Activated CD8-positive, alpha-beta memory T cell treated with anti-CD3 and anti-CD28 coated beads for 36 hours (primary cell): ENCODE data around the gene HEATR5A. TPM values are rescaled to one million over a fixed set of nuclear protein-coding genes. Genes with fewer than 3 reads are reported as not detected.
"Not testable (repeated sequence)": the region's sequence is repeated elsewhere in the genome, so short reads cannot be mapped to it uniquely, and the experiment has no call there.

Experiments used
- CTCF ChIA-PET: fragments of 350-600 bp; sonication (Branson Sonifier 250); formaldehyde crosslinking; loops from one replicate; lab custom pipeline; 2021; ENCODE audit warnings: antibody characterized with exemption; lab: Charles Lee
- POLR2A ChIA-PET: fragments of 350-600 bp; sonication (Branson Sonifier 250); formaldehyde crosslinking; loops from one replicate; lab custom pipeline; 2021; ENCODE audit warnings: antibody characterized with exemption; lab: Charles Lee
- total RNA-seq, 2 experiments: library from RNA; stranded (reverse); gene quantifications; one replicate each; pipeline ENCODE4 v1.2.3, GENCODE V29; 2021

HEATR5A gene
- total RNA-seq, 2 experiments from 2014 or later: 17.1 to 18.2 TPM

GRCh38 chr14:31401369-31401932, 18.9 kb downstream of the HEATR5A start:
- POLR2A ChIA-PET: no interaction called here
- CTCF ChIA-PET: interaction anchor here (1.0 kb wide), 1 partner anchor 20 kb away, joined by 3 read pairs; no protein-coding TSS in a partner anchor

DNA sequence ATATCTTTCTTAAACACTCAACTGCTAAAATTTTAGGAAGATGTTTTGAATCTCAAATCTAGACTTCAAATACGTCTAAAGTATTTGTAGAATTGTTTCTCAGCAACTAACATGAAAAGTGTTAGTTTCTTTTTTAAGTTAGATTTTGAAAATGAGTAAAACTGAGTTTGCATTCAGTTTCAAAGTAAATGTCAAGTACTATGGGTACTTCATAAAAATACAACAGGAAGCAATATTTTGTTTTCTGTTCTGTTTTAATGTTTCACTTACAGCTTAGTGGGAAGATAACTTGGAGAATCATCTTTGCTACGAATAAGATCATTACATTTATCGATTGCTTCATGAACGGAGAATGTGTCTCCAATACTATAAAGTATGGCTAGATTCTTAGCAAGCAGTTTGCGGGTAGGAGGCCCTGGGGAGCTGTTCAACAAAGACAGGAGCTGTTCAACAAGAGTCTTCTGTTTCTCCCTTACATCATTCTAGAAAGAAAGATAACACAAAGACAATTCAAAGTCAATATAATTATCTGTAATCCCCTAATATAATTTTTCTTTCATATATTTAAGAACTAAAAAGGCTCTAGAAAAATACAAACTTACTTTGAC, 20.2 kb downstream of the HEATR5A start:
- ChIA-PET POLR2A (interaction anchor here (1.2 kb wide), 1 partner anchor 21 kb away, joined by 6 read pairs; the partner anchor contains the start of gene HEATR5A), CTCF (interaction anchor here (0.6 kb wide), 1 partner anchor 23 kb away, joined by 5 read pairs; no protein-coding TSS in a partner anchor)

GRCh38 chr14:31395572-31396205, 24.7 kb downstream of the HEATR5A start:
- POLR2A ChIA-PET: no interaction called here
- CTCF ChIA-PET: no interaction called here

DNA sequence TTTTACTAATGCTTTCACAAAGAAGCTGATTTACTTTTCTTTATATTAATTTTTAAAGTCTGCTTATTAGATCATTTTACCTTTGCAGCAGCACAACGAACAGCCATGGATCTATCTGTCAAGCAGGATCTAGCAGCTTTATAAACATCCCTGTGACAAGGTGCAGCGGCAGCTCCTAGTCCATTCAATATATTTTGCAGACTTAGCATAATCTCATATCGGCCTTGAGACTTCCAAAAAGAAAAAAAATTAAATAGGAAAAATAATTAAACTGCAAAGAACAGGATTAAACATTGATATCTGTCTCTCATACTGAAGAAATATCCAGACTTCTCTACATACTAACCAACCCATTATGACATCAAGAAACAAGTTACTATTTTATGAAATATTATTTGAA, 25.2 kb downstream of the HEATR5A start:
- CTCF ChIA-PET: no interaction called here

DNA sequence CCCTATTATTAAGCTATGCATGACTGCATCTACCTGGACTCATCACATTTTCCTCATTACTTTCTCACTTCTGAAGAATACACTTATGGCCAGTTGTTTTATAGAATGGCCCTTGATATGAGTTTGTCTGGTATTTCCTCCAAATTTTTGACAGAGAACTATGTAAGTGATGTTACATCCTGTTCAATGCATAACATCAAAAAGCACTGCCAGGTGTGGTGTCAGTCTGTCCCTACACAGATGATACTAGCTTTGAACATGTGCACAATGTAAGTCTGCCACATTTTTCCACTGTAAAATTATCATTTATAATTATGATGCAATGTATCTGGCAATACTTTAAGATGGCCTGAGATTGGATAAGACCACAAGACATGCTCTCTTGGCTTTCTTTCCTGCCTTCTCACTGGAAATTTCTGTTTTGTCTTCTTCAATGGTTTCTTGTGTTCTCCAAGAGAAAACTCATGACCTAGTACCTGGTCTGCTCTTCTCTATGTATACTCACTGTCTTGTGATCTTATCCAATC, 28.3 kb downstream of the HEATR5A start:
- CTCF ChIA-PET: no interaction called here
- POLR2A ChIA-PET: no interaction called here

More for the DNA sequence above, 25.2 kb downstream of the HEATR5A start:
- POLR2A ChIA-PET: no interaction called here

GRCh38 chr14:31391473-31391872, 28.9 kb downstream of the HEATR5A start:
- CTCF ChIA-PET: no interaction called here
- POLR2A ChIA-PET: no interaction called here

- POLR2A ChIA-PET: no interaction called here
- CTCF ChIA-PET: no interaction called here
Observed at GRCh38 chr14:31389946-31390345, 30.4 kb downstream of the HEATR5A start.

DNA sequence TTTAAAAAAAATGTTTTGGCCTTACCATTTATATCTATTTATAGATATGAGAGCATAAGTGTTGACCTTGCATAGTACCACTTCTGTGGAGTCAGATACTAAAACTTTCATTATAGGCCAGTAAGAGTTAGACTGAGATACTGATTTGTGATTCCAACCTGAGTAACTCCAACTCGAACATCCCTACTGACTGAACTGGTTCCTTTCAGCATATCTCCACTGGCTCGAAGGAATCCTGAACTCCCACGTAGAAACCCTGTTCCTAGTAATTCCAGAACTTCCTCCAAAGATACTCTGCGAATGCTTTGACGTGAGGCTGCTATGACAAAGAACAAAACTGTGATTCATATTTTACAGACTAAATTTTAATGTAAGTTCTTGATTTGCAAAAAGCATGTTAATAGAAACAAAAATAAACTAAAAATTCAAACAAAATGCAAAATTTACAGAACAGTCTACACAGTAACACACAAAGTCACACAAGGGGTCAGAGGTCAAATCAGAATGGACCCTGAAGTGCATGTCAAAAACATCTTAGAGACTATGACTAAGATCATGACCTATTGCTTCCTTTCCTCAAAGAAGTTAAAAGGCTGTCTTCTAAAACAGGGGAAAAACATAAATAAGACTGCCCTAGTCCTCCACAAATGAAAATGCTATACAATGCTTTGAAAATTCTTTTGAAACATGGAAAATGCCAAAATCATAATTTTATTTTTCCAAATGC, 31.5 kb downstream of the HEATR5A start:
- POLR2A ChIA-PET: interaction anchor here (1.0 kb wide), 1 partner anchor 32 kb away, joined by 3 read pairs; no protein-coding TSS in a partner anchor
- CTCF ChIA-PET: no interaction called here

DNA sequence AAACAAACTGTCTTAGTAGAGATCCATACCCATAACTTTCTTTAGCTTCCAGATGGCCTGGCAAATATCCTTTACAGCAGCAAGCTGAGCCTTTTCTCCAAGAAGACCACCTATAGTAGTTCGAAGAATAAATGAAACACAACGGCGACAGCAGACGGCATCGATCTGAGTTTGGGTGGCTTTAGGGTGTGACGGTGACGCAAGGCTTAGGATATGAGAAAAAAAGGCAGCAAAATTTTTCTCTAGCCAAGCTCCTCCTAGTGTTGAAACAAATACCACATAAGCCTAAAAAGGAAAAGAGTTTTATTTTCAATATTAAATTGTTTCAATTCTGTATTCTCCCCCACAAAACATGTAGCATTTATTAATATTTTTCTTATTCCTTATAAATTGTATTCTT, 33.3 kb downstream of the HEATR5A start:
- ChIA-PET CTCF (interaction anchor here (1.0 kb wide), 1 partner anchor 39 kb away, joined by 4 read pairs; no protein-coding TSS in a partner anchor), POLR2A (no interaction called here)

GRCh38 chr14:31386271-31386670, 34.1 kb downstream of the HEATR5A start:
- ChIA-PET CTCF (no interaction called here), POLR2A (no interaction called here)

DNA sequence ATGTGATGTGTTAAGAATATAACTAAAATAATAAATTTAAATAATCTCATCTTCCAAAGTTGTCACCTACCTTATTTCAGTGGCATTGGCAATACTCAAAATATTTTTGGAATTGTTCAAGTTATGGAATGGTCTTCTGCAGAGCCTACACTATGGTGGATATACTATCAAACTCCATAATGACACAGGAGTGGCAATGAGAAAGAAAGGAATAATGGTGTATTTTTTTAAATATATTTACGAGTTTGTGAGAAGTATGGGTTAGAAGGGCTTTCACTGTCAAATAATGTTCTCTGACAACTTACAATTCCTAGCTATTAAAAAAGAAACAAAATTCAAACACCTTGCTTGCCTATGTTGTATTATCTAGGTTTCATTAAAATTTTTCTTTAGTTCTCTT, 38.1 kb downstream of the HEATR5A start:
- CTCF ChIA-PET: no interaction called here
- POLR2A ChIA-PET: no interaction called here

GRCh38 chr14:31380106-31380505, 40.2 kb downstream of the HEATR5A start:
- CTCF ChIA-PET: interaction anchor here (0.6 kb wide), 1 partner anchor 149 kb away, joined by 4 read pairs; no protein-coding TSS in a partner anchor

DNA sequence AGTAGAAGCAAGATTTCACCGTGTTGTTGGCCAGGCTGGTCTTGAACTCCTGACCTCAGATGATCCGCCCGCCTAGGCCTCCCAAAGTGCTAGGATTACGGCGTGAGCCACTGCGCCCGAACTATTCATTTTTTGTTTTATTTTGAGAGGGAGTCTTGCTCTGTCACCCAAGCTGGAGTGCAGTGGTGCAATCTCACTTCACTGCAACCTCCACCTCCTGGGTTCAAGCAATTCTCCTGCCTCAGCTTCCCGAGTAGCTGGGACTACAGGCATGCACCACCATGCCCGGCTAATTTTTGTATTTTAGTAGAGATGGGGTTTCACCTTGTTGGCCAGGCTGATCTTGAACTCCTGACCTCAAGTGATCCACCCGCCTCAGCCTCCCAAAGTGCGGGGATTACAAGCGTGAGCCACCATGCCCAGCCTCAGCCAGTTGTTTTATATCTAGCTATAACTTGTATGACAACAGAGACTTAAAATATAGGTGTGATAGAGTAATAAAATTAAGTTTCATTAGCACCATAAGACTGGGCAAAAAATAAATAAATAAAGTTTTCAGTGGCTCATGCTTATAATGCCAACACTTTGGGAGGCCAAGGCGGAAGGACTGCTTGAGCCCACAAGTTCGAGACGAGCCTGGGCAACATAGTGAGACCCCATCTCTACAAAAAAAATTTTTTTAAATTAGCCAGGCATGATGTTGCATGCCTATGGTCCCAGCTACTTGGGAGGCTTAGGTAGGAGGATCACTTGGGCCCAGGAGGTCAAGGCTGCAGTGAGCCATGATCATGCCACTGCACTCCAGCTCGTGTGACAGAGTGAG, 41.0 kb downstream of the HEATR5A start:
- POLR2A ChIA-PET: not testable (repeated sequence)
- CTCF ChIA-PET: interaction anchor here (0.5 to 0.6 kb wide), 2 partner anchors 20 to 148 kb away, joined by 3 to 4 read pairs; no protein-coding TSS in a partner anchor

More at GRCh38 chr14:31380106-31380505, 40.2 kb downstream of the HEATR5A start:
- POLR2A ChIA-PET: no interaction called here

- ChIA-PET POLR2A (no interaction called here), CTCF (interaction anchor here (0.6 kb wide), 1 partner anchor 163 kb away, joined by 3 read pairs; no protein-coding TSS in a partner anchor)
Observed at GRCh38 chr14:31377433-31377832, 42.9 kb downstream of the HEATR5A start.

DNA sequence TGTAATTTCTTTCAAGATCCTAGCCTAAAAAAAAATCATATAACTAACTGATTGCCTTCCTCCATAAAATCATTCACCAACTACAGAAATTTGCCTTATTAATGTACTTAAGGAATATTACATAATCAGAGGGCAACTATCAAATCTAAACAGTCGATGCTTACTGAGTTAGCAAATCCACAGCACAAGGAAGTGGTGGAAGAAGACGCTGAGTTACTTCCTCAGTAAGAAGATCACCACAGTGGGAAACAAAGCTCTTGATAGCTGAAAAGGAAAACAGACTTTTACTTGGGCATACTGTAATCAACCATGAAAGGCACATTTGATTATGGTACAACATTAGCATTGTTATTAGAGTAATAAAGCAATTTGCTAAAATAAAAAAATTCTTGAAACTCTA, 48.7 kb downstream of the HEATR5A start:
- ChIA-PET CTCF (no interaction called here), POLR2A (no interaction called here)

DNA sequence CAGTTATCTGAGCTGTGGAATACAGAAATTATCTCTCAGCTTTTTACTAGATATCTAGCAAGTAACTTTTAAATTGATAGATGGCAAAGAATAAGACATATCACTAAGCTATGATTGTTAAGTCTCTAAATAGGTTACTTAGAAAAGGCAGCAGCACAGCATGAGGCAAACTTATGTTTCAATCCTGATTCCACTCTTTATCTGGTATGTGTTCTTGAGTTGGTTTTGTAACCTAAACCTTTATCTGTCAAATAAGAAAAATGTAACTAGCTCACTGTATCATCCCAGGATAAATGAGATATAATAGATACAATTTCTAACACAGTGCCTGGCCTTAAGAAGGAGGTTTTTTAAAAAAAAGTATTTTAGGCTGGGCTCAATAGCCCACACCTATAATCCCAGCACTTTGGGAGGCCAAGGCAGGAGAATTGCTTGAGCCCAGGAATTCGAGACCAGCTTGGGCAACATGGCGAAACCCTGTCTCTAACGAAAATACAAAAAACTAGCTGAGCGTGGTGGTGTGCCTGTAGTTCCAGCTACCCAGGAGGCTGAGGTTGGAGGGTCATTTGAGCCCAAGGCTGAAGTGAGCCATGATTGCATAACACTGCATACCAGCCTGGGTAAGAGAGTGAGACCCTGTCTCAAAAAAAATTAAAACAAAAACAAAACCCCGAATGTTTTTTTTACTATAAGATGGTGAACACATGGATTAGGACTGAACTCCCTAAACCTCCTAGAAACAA, 56.8 kb downstream of the HEATR5A start:
- ChIA-PET POLR2A (no interaction called here), CTCF (interaction anchor here (0.6 kb wide), 1 partner anchor 379 kb away, joined by 3 read pairs; no protein-coding TSS in a partner anchor)

GRCh38 chr14:31362746-31363145, 57.6 kb downstream of the HEATR5A start:
- ChIA-PET CTCF (interaction anchor here (0.6 kb wide), 1 partner anchor 378 kb away, joined by 3 read pairs; no protein-coding TSS in a partner anchor), POLR2A (no interaction called here)

DNA sequence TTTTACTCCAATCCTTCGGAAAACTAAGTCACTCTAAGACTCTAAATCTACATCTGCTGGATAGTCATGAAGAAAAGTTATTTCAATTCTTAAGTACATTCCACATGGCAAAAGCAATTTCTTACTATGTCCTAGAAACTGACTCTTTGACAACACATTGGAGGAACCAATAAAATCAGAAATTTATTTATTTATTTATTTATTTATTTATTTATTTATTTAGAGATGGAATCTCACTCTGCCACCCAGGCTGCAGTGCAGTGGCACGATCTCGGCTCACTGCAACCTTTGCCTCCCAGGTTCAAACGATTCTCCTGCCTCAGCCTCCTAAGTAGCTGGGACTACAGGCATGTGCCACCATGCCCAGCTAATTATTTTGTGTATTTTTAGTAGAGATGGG, 58.6 kb downstream of the HEATR5A start:
- CTCF ChIA-PET: not testable (repeated sequence)

More for the DNA sequence above, 58.6 kb downstream of the HEATR5A start:
- POLR2A ChIA-PET: not testable (repeated sequence)
